Measurements from ENCODE around the gene TAB2.

The TAB2 gene

DNA sequence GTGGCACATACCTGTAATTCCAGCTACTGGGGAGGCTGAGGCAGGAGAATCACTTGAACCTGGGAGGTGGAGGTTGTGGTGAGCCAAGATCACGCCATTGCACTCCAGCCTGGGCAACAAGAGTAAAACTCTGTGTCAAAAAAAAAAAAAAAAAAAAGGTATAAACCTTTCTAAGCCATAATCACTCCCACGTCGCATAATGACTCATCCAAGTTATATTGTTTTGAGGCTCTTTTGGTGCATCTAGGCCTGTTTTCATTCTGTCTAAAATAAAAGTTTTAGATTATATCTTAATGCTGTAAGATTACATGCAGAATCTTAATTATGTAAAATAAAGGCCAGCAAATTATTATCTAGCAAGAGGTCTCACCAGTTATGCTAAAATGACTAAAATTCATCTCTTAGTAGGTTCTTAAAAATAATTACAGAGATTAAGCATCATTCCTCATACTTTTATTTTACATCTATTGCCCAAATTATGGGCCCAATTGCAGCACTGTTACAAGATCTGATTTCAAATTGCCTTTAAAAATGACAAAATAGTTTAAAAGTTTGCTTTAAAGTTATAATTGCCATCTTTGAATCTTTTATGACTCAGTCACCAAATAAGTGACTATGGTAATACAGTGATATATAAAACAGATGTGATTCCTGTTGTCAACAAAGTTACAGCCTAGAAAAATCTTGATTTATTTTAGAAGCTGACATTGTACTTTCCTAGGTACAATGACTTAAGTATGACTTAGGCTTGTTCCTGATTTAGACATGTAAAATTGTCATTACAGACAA is 72.2 kb downstream of the TAB2 start:
- TF ChIP-seq, protein P1, sequence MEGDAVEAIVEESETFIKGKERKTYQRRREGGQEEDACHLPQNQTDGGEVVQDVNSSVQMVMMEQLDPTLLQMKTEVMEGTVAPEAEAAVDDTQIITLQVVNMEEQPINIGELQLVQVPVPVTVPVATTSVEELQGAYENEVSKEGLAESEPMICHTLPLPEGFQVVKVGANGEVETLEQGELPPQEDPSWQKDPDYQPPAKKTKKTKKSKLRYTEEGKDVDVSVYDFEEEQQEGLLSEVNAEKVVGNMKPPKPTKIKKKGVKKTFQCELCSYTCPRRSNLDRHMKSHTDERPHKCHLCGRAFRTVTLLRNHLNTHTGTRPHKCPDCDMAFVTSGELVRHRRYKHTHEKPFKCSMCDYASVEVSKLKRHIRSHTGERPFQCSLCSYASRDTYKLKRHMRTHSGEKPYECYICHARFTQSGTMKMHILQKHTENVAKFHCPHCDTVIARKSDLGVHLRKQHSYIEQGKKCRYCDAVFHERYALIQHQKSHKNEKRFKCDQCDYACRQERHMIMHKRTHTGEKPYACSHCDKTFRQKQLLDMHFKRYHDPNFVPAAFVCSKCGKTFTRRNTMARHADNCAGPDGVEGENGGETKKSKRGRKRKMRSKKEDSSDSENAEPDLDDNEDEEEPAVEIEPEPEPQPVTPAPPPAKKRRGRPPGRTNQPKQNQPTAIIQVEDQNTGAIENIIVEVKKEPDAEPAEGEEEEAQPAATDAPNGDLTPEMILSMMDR (IDR thresholded peaks at IDR 0.05; ENCODE audit: insufficient read depth, missing control alignments), result no peak
- FAIRE-seq (no peak), DNase-seq (ENCODE audit: insufficient read length, low spot score) (no peak)

DNA sequence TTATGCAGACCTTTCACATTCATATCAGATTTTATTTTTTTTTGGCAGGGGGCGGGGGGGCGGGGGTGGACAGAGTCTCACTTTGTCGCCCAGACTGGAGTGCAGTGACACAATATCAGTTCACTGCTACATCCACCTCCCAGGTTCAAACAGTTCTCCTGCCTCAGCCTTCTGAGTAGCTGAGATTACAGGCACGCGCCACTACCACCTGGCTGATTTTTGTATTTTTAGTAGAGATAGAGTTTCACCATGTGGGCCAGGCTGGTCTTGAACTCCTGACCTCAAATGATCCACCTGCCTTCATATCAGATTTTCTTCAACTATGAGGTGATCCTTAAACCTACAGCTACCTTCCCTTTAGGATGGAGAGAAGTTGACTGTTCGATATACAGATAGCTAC is 74.6 kb downstream of the TAB2 start:
- FAIRE-seq, result no peak
- TF ChIP-seq, protein P1 (IDR thresholded peaks at IDR 0.05; ENCODE audit: insufficient read depth, missing control alignments), result no peak
- DNase-seq (ENCODE audit: insufficient read length, low spot score), result no peak

DNA sequence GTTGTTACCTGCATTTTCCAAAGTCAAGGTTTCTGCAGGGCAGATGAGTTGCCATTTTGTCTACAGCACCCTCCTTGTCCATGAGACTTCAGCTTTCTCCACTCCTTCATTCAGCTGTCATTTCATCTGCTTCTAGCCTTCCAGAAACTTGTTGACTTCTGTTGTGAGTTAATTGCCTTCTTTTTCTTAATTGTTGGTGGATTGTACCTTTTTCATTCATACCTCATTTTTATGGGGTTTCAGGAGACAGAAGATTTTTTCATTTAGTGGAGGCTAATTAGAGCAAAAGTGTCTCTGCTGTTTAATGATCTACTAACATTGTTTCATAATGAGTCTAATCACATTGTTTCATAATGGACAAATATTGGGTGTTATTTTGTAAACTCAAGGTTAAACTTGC is 75.0 kb downstream of the TAB2 start:
- DNase-seq (ENCODE audit: insufficient read length, low spot score), result no peak
- FAIRE-seq, result no peak
- TF ChIP-seq, protein P1 (IDR thresholded peaks at IDR 0.05; ENCODE audit: insufficient read depth, missing control alignments), result no peak

DNA sequence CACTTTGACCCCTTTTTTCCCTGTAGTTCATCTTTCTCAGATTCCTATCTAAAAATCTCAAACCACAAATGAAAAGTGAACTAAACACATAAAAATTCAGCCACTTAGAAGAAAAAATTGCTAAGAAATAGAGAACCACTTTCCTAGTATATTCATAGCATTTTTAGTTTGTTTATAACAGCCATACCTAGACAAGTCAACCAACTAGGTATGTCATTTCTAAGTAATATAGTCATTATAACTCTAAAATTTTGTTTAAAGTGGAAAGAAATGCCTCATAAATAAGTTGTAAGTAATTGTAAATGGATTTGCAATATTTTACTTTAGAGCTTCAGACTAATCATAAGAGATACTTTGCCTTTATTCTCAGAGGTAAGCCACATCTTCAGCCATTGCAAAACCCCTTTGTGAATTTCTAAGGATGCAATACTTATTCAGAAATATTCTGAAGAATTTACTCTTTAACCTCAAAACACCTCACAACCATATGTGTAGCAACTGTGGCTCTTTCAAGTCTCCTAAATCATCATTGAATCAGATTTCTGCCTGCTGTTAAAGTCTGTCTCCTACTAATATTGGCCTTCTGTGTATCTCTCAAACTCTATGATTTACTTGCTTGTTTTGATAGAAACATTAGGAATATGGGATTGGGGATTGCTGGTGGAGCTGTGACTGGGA is 75.6 kb downstream of the TAB2 start:
- no peak for DNase-seq (ENCODE audit: insufficient read length, low spot score)
- TF ChIP-seq, protein P1 (IDR thresholded peaks at IDR 0.05; ENCODE audit: insufficient read depth, missing control alignments), result no peak
- no peak for FAIRE-seq

DNA sequence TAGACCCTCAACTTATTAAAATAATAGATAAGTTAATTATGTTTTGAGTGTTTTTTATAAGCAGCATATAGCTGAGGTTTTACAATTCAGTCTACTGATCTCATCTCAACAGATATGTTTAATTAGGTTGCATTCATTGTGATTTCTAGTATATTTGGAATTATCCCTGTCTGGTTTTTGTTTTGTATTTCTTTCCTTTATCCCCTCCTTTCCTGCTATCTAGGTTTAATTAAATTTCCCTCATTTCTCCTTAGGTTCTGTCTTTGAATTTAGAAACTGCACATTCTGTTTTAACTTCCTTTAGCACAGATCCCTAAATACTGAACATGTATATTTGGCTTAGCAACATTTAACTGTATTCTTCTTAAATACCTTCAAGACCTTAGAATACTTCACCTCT is 77.7 kb downstream of the TAB2 start:
- DNase-seq (ENCODE audit: insufficient read length, low spot score), result no peak
- TF ChIP-seq, protein P1 (IDR thresholded peaks at IDR 0.05; ENCODE audit: insufficient read depth, missing control alignments), result no peak
- no peak for FAIRE-seq

DNA sequence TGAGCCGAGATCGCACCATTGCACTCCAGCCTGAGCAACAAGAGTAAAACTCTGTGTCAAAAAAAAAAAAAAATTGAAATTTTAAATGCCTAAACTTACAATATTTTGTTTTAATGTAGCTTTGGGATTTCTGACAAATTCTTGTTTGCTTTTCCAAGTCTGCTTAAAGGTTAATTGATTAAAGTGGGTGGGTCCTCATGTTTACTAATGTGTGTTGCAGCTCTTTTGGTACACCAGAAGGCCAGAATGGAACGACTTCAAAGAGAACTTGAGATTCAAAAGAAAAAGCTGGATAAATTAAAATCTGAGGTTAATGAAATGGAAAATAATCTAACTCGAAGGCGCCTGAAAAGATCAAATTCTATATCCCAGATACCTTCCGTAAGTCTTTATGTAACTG is 79.9 kb downstream of the TAB2 start:
- FAIRE-seq (no peak), DNase-seq (ENCODE audit: insufficient read length, low spot score) (no peak)
- TF ChIP-seq, protein P1 (IDR thresholded peaks at IDR 0.05; ENCODE audit: insufficient read depth, missing control alignments), result no peak

DNA sequence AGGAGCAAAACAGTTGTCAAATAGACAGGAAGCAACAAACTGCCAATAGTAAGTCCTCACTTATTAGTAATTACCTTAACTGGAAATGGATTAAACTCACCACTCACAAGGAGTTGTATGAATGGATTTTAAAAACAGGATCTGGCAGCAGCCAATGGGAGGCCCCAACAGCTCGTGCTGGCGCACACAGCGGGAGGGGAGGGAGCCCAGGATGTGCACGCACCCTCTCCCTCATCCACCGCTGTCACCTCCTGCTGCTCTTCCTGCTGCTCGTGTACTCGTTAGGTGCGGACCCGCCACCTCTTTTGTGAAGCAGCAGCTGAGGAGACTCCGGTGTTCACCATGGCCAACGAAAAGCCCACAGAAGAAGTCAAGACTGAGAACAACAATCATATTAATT is 82.5 kb downstream of the TAB2 start, which contains the start of gene SUMO4:
TSS of gene SUMO4 (plus strand) at position 213 of the 400 bp plus-strand sequence. CDS start at position 343, 130 bp downstream.
- TF ChIP-seq, protein P1 (IDR thresholded peaks at IDR 0.05; ENCODE audit: insufficient read depth, missing control alignments), result no peak
- DNase-seq (ENCODE audit: insufficient read length, low spot score), result no peak
- FAIRE-seq, result no peak

All from D721Med (cell line).